PC-3 (cell line): ENCODE data around the gene TMPRSS7. TPM values are rescaled to one million over a fixed set of nuclear protein-coding genes. Genes with fewer than 3 reads are reported as not detected.

Source experiments
- ATAC-seq: fragments of 200-7000 bp; cut with Tn5 transposase; 2 replicates; pipeline ENCODE4 v1.9.1; 2020; ENCODE audit warnings: mild to moderate bottlenecking, moderate library complexity
- BruUV-seq: library from RNA; stranded (reverse); fragments of 400-500 nt; replicated peaks from 2 replicates; lab custom pipeline; 2021; lab: Mats Ljungman, UMichigan
- CTCF ChIA-PET: fragments of 300-600 bp; sonication (Branson Sonifier 250); formaldehyde crosslinking; loops from one replicate; lab custom pipeline; 2022; ENCODE audit warnings: antibody characterized with exemption; lab: Charles Lee
- POLR2A ChIA-PET: fragments of 300-600 bp; sonication (Branson Sonifier 250); formaldehyde crosslinking; loops from one replicate; lab custom pipeline; 2022; ENCODE audit warnings: antibody characterized with exemption; ENCODE audit not compliant: unreplicated experiment; lab: Charles Lee
- DNase-seq: peaks from one replicate; pipeline ENCODE4 v3.0.0-alpha.2; 2015
- H2AFZ ChIP-seq: fragments of 300-600 bp; sonication (generic); 2 replicates; pipeline ENCODE4 v1.6.0; 2016; ENCODE audit warnings: antibody characterized with exemption, low read length
- H3F3A ChIP-seq: fragments of 300-600 bp; sonication (generic); one replicate; pipeline ENCODE4 v1.6.0; 2017; ENCODE audit warnings: antibody characterized with exemption, low read length, control low read depth, mild to moderate bottlenecking; ENCODE audit not compliant: unreplicated experiment
- H3K27ac ChIP-seq: fragments of 300-600 bp; sonication (generic); 2 replicates; pipeline ENCODE4 v1.5.1; 2016; ENCODE audit warnings: mild to moderate bottlenecking, low read length
- H3K27me3 ChIP-seq: fragments of 300-600 bp; sonication (generic); 2 replicates; pipeline ENCODE4 v1.6.1; 2016; ENCODE audit warnings: low read length, mixed read lengths
- H3K36me3 ChIP-seq: fragments of 300-600 bp; sonication (generic); 2 replicates; pipeline ENCODE4 v1.6.1; 2016; ENCODE audit warnings: low read depth, mixed run types, low read length, mixed read lengths
- H3K4me1 ChIP-seq: fragments of 300-600 bp; sonication (generic); 2 replicates; pipeline ENCODE4 v1.5.1; 2016; ENCODE audit warnings: low read length; ENCODE audit not compliant: insufficient read depth
- H3K4me2 ChIP-seq: fragments of 300-600 bp; sonication (generic); 2 replicates; pipeline ENCODE4 v1.6.0; 2016; ENCODE audit warnings: low read length
- H3K4me3 ChIP-seq: fragments of 300-600 bp; sonication (generic); 2 replicates; pipeline ENCODE4 v1.5.1; 2016; ENCODE audit warnings: mild to moderate bottlenecking, low read length, mixed read lengths
- H3K79me2 ChIP-seq: fragments of 300-600 bp; sonication (generic); 2 replicates; pipeline ENCODE4 v1.6.1; 2017; ENCODE audit warnings: low read length, mixed read lengths
- H3K9ac ChIP-seq: fragments of 300-600 bp; sonication (generic); 2 replicates; pipeline ENCODE4 v1.6.0; 2016; ENCODE audit warnings: mild to moderate bottlenecking, low read length
- H3K9me2 ChIP-seq: fragments of 300-600 bp; sonication (generic); replicated peaks from 2 replicates; pipeline ENCODE4 v1.6.1; 2016; ENCODE audit warnings: mixed run types, low read length, mixed read lengths
- H3K9me3 ChIP-seq: fragments of 300-600 bp; sonication (generic); 2 replicates; pipeline ENCODE4 v1.6.1; 2016; ENCODE audit warnings: low read length, mixed read lengths
- H4K20me1 ChIP-seq: fragments of 300-600 bp; sonication (generic); 2 replicates; pipeline ENCODE4 v1.6.1; 2016; ENCODE audit warnings: low read length, mixed read lengths
- EZH2 ChIP-seq: fragments of 300-600 bp; sonication (generic); IDR thresholded peaks from one replicate; pipeline ENCODE4 v1.6.1; 2017; ENCODE audit warnings: antibody characterized with exemption, mild to moderate bottlenecking, low read length; ENCODE audit not compliant: unreplicated experiment
- EZH2phosphoT487 ChIP-seq: fragments of 300-600 bp; sonication (generic); IDR thresholded peaks from 2 replicates; pipeline ENCODE4 v1.6.1; 2018; ENCODE audit warnings: mild to moderate bottlenecking, antibody characterized with exemption, low read length, borderline replicate concordance
- intact Hi-C: fragments of 100-400 bp; cut with micrococcal nuclease; formaldehyde crosslinking; loops from 2 replicates; pipeline ENCODE4 v1.9.0; 2023
- microRNA-seq: library from miRNA; unstranded; fragments of <30 nt; microRNA quantifications from one replicate; pipeline ENCODE4 v1.1.0, GENCODE V29; 2020; ENCODE audit not compliant: unreplicated experiment
- total RNA-seq: library from RNA; depleted of rRNA; stranded (reverse); fragments of >200 nt; gene quantifications from 2 replicates; pipeline ENCODE4 v1.2.3, GENCODE V29; 2014; rRNA removed
- TF ChIP-seq, protein P1 (sequence below): fragments of 300-600 bp; sonication (generic); conservative IDR thresholded peaks from 2 replicates; pipeline ENCODE4 v1.5.1; 2017; ENCODE audit warnings: antibody characterized with exemption, low read depth, mild to moderate bottlenecking, low read length

Gene TMPRSS7
- total RNA-seq, 1 experiment from 2014 or later, result 0.33 TPM

- ChIA-PET CTCF (interaction anchor here (0.5 kb wide), 1 partner anchor 261 kb away, joined by 3 read pairs; no protein-coding TSS in a partner anchor), POLR2A (no interaction called here)
- Histone ChIP-seq H3K9me3 (no peaks in the 10 kb centered on the region), H3K4me2 (no peak overlapping the region), H3K9ac (no peak overlapping the region), H4K20me1 (no peaks in the 10 kb centered on the region), H3K9me2 (no peaks in the 10 kb centered on the region), H3K36me3 (no peaks in the 10 kb centered on the region), H3K4me3 (no peak overlapping the region), H3K79me2 (no peaks in the 10 kb centered on the region), H2AFZ (no peak overlapping the region), H3K27ac (no peak overlapping the region), H3F3A (no peaks in the 10 kb centered on the region), H3K27me3 (no peaks in the 10 kb centered on the region), H3K4me1 (peaks cover 10% of the 10 kb centered on the region)
- ATAC-seq (no peak), DNase-seq (no peak)
- TF ChIP-seq, protein P1, sequence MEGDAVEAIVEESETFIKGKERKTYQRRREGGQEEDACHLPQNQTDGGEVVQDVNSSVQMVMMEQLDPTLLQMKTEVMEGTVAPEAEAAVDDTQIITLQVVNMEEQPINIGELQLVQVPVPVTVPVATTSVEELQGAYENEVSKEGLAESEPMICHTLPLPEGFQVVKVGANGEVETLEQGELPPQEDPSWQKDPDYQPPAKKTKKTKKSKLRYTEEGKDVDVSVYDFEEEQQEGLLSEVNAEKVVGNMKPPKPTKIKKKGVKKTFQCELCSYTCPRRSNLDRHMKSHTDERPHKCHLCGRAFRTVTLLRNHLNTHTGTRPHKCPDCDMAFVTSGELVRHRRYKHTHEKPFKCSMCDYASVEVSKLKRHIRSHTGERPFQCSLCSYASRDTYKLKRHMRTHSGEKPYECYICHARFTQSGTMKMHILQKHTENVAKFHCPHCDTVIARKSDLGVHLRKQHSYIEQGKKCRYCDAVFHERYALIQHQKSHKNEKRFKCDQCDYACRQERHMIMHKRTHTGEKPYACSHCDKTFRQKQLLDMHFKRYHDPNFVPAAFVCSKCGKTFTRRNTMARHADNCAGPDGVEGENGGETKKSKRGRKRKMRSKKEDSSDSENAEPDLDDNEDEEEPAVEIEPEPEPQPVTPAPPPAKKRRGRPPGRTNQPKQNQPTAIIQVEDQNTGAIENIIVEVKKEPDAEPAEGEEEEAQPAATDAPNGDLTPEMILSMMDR, result no peak
- TF ChIP-seq EZH2, result no peak
- no peak for TF ChIP-seq EZH2phosphoT487
- intact Hi-C loops, result no loop called here
- no TSS peak for BruUV-seq
Observed at GRCh38 chr3:112129925-112130637, 95.5 kb downstream of the TMPRSS7 start.

DNA sequence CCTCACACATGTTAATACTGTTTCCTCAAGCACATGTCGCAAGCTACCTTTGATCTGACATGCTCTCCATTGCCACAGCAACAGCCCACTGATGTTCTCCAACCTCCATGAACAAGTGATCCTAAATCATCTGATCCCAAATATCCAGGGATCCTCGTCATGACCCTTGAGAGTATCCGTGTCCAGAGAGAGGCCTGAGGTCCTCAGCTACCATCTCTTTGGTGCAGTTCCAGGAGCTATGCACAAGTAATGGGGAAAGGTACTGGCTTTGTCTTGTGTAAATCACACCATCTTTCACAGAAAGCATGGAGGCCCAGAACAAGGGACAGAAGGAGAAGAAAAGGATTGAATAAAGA is 96.1 kb downstream of the TMPRSS7 start:
- intact Hi-C loops, result no loop called here
- no TSS peak for BruUV-seq
- Histone ChIP-seq H3K36me3 (no peaks in the 10 kb centered on the region), H2AFZ (no peak overlapping the region), H4K20me1 (no peaks in the 10 kb centered on the region), H3K4me1 (peaks cover 11% of the 10 kb centered on the region), H3F3A (no peaks in the 10 kb centered on the region), H3K4me2 (no peak overlapping the region), H3K27ac (no peak overlapping the region), H3K9ac (no peak overlapping the region), H3K27me3 (no peaks in the 10 kb centered on the region), H3K4me3 (no peak overlapping the region), H3K9me3 (no peaks in the 10 kb centered on the region), H3K79me2 (no peaks in the 10 kb centered on the region), H3K9me2 (no peaks in the 10 kb centered on the region)
- DNase-seq (no peak), ATAC-seq (no peak)
- TF ChIP-seq, protein P1, result no peak
- TF ChIP-seq EZH2phosphoT487 (no peak), EZH2 (no peak)
- POLR2A ChIA-PET, result no interaction called here
- CTCF ChIA-PET, result interaction anchor here (0.5 kb wide), 1 partner anchor 41 kb away, joined by 8 read pairs; no protein-coding TSS in a partner anchor

Small RNA genes lying within 50 kb of the gene (microRNA-seq; reads per million reads assigned to microRNA genes)
- gene MIR567, result not detected

Other genes starting within 250 kb of the TMPRSS7 start
- gene PHLDB2, start 175.5 kb upstream of the TMPRSS7 start, total RNA-seq, result 90.1 and 104 TPM in 2 replicates
- 29.1 and 45.0 TPM in 2 replicates for gene ABHD10, start 55.7 kb upstream of the TMPRSS7 start, total RNA-seq
- 2.6 and 4.3 TPM in 2 replicates for gene TAGLN3, start 35.8 kb upstream of the TMPRSS7 start, total RNA-seq
- gene C3orf52, start 51.7 kb downstream of the TMPRSS7 start, total RNA-seq, result 14.8 and 16.7 TPM in 2 replicates
- not detected in 2 replicates for gene GCSAM, start 98.5 kb downstream of the TMPRSS7 start, total RNA-seq